Measurements from ENCODE around the gene SLC5A11. TPM values are rescaled to one million over a fixed set of nuclear protein-coding genes. Genes with fewer than 3 reads are reported as not detected.

Gene SLC5A11
- polyA plus RNA-seq, 3 donors = 0.60 TPM; not detected in 2

- no peaks in the 10 kb centered on the region for H3K27me3 ChIP-seq (ENCODE audit: control insufficient read depth in 2 of 2, insufficient read depth in 2 of 2, low read length in 2 of 2)
- H4K20me1 ChIP-seq (ENCODE audit: insufficient read depth, low read length) = peaks cover 41% of the 10 kb centered on the region
- DNase-seq = no peak
- peaks cover 0 to 2% (median 0%) of the 10 kb centered on the region in 7 donors for H3K9me3 Mint-ChIP-seq
- H3K36me3 ChIP-seq (replicated peaks in 1 of 2; ENCODE audit: control insufficient read depth in 1 of 2, insufficient read depth in 2 of 2, low read length in 2 of 2) = peaks cover 58 to 61% of the 10 kb centered on the region in 2 donors
- intact Hi-C loops (cut with micrococcal nuclease) = no loop called here
- H3K9me3 ChIP-seq (replicated peaks in 1 of 2; ENCODE audit: control insufficient read depth in 1 of 2, insufficient read depth in 1 of 2, low read length in 2 of 2) = no peaks in the 10 kb centered on the region
- H3K4me1 ChIP-seq (ENCODE audit: control insufficient read depth in 1 of 2, insufficient read depth in 2 of 2, low read length in 2 of 2) = no peaks in the 10 kb centered on the region
- no peak overlapping the region for H3K9ac ChIP-seq (ENCODE audit: insufficient read depth, low read length, poor library complexity, severe bottlenecking)
- no peak overlapping the region for H3K4me2 ChIP-seq (replicated peaks; ENCODE audit: extremely low read depth, low read length, poor library complexity, severe bottlenecking)
- peaks cover 50 to 59% of the 10 kb centered on the region in 2 donors for H3K36me3 Mint-ChIP-seq
- H3K4me3 ChIP-seq (replicated peaks in 1 of 3; ENCODE audit: low read depth in 2 of 3, low read length in 3 of 3) = no peak overlapping the region
- H3K4me1 Mint-ChIP-seq = no peaks in the 10 kb centered on the region
- no peak overlapping the region for H3K4me3 Mint-ChIP-seq
- no peaks in the 10 kb centered on the region for H3K79me2 ChIP-seq (ENCODE audit: insufficient read depth, low read length)
- H2AFZ ChIP-seq (ENCODE audit: insufficient read depth, low read depth, low read length, poor library complexity, severe bottlenecking) = no peak overlapping the region
- H3K27ac Mint-ChIP-seq = peak overlapping the region in 1 of 7 donors; percentile 54
- TF ChIP-seq, protein P1, sequence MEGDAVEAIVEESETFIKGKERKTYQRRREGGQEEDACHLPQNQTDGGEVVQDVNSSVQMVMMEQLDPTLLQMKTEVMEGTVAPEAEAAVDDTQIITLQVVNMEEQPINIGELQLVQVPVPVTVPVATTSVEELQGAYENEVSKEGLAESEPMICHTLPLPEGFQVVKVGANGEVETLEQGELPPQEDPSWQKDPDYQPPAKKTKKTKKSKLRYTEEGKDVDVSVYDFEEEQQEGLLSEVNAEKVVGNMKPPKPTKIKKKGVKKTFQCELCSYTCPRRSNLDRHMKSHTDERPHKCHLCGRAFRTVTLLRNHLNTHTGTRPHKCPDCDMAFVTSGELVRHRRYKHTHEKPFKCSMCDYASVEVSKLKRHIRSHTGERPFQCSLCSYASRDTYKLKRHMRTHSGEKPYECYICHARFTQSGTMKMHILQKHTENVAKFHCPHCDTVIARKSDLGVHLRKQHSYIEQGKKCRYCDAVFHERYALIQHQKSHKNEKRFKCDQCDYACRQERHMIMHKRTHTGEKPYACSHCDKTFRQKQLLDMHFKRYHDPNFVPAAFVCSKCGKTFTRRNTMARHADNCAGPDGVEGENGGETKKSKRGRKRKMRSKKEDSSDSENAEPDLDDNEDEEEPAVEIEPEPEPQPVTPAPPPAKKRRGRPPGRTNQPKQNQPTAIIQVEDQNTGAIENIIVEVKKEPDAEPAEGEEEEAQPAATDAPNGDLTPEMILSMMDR (IDR thresholded peaks at IDR 0.05) = no peak
- WGBS (ENCODE audit: insufficient coverage) = 98% methylated on average over 5 of the region's 5 CpGs
- peaks cover 0 to 5% (median 0%) of the 10 kb centered on the region in 3 donors for H3K27me3 Mint-ChIP-seq (ENCODE audit: low read depth in 3 of 3)
- H3K27ac ChIP-seq (ENCODE audit: low read depth in 1 of 2, low read length in 2 of 2) = no peak overlapping the region
These were observed 72.1 kb downstream of the SLC5A11 start for GRCh38 chr16:24917891-24918290.

- H3K4me1 Mint-ChIP-seq = no peaks in the 10 kb centered on the region
- Histone ChIP-seq H3K4me1 (ENCODE audit: control insufficient read depth in 1 of 2, insufficient read depth in 2 of 2, low read length in 2 of 2) (no peaks in the 10 kb centered on the region), H3K9me3 (replicated peaks in 1 of 2; ENCODE audit: control insufficient read depth in 1 of 2, insufficient read depth in 1 of 2, low read length in 2 of 2) (no peaks in the 10 kb centered on the region), H3K27ac (ENCODE audit: low read depth in 1 of 2, low read length in 2 of 2) (no peak overlapping the region), H3K4me2 (replicated peaks; ENCODE audit: extremely low read depth, low read length, poor library complexity, severe bottlenecking) (no peak overlapping the region), H3K79me2 (ENCODE audit: insufficient read depth, low read length) (no peaks in the 10 kb centered on the region), H3K4me3 (replicated peaks in 1 of 3; ENCODE audit: low read depth in 2 of 3, low read length in 3 of 3) (no peak overlapping the region), H4K20me1 (ENCODE audit: insufficient read depth, low read length) (peaks cover 47% of the 10 kb centered on the region), H3K9ac (ENCODE audit: insufficient read depth, low read length, poor library complexity, severe bottlenecking) (no peak overlapping the region), H2AFZ (ENCODE audit: insufficient read depth, low read depth, low read length, poor library complexity, severe bottlenecking) (no peak overlapping the region), H3K36me3 (replicated peaks in 1 of 2; ENCODE audit: control insufficient read depth in 1 of 2, insufficient read depth in 2 of 2, low read length in 2 of 2) (peaks cover 65 to 69% of the 10 kb centered on the region in 2 donors), H3K27me3 (ENCODE audit: control insufficient read depth in 2 of 2, insufficient read depth in 2 of 2, low read length in 2 of 2) (no peaks in the 10 kb centered on the region)
- DNase-seq = no peak
- peak overlapping the region in 1 of 7 donors; percentile 17 for H3K27ac Mint-ChIP-seq
- TF ChIP-seq, protein P1 (IDR thresholded peaks at IDR 0.05) = no peak
- intact Hi-C loops (cut with micrococcal nuclease) = no loop called here
- no peak overlapping the region for H3K4me3 Mint-ChIP-seq
- WGBS (ENCODE audit: insufficient coverage) = 84% methylated on average over 10 of the region's 10 CpGs
- peaks cover 0 to 2% (median 0%) of the 10 kb centered on the region in 7 donors for H3K9me3 Mint-ChIP-seq
- peaks cover 54 to 67% of the 10 kb centered on the region in 2 donors for H3K36me3 Mint-ChIP-seq
- peaks cover 0 to 5% (median 0%) of the 10 kb centered on the region in 3 donors for H3K27me3 Mint-ChIP-seq (ENCODE audit: low read depth in 3 of 3)
These were observed 72.9 kb downstream of the SLC5A11 start for GRCh38 chr16:24918641-24919040.
